GM12801 (cell line): ENCODE measurements around the gene STMN3.

ENCODE experiments used
- TF ChIP-seq, protein P1 (sequence below): IDR thresholded peaks from one replicate; pipeline ENCODE4 v1.5.1; 2011; ENCODE audit warnings: control low read depth; ENCODE audit not compliant: insufficient read length; ENCODE audit errors: extremely low read depth

The STMN3 gene

GRCh38 chr20:63643946-63644345 is 9.3 kb downstream of the STMN3 start:
- TF ChIP-seq, protein P1, sequence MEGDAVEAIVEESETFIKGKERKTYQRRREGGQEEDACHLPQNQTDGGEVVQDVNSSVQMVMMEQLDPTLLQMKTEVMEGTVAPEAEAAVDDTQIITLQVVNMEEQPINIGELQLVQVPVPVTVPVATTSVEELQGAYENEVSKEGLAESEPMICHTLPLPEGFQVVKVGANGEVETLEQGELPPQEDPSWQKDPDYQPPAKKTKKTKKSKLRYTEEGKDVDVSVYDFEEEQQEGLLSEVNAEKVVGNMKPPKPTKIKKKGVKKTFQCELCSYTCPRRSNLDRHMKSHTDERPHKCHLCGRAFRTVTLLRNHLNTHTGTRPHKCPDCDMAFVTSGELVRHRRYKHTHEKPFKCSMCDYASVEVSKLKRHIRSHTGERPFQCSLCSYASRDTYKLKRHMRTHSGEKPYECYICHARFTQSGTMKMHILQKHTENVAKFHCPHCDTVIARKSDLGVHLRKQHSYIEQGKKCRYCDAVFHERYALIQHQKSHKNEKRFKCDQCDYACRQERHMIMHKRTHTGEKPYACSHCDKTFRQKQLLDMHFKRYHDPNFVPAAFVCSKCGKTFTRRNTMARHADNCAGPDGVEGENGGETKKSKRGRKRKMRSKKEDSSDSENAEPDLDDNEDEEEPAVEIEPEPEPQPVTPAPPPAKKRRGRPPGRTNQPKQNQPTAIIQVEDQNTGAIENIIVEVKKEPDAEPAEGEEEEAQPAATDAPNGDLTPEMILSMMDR, result no peak

- TF ChIP-seq, protein P1, result no peak
These were observed 9.7 kb downstream of the STMN3 start for GRCh38 chr20:63643499-63643898.

DNA sequence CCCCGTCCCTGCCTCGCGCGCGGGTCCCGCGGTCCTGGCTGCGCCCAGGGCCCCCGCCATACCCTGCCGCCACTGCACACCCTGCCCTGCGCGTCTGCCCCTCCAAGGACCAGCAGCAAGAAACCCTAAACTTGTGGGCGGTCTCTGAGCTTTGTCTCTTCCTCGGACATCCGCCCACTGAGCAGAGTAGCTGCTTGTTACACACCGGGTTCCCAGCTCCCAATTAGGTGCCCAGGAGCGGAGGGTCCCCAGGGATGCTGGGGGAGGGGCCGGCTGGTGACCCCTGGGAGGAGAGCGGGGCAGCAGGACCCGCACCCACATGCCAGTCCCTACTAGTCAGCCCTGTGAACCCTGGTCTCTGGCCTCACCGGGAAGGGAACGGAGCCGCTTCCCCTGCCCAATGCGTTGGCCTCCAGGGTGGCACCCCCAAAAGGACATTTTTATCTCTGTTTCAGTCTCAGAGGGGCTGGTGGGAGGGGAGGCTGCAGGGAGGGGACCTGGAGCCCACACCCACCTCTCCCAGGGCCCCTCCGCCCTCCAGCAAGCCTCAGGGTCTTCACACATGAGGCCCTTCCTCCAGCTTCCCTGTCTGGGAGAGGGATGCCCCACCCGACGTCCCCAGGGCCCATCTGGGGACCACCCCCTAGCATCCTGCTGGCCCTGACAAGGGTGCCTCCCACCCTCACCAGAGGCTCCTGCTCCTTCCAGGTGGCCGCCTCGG is 10.5 kb downstream of the STMN3 start:
- TF ChIP-seq, protein P1, result no peak

DNA sequence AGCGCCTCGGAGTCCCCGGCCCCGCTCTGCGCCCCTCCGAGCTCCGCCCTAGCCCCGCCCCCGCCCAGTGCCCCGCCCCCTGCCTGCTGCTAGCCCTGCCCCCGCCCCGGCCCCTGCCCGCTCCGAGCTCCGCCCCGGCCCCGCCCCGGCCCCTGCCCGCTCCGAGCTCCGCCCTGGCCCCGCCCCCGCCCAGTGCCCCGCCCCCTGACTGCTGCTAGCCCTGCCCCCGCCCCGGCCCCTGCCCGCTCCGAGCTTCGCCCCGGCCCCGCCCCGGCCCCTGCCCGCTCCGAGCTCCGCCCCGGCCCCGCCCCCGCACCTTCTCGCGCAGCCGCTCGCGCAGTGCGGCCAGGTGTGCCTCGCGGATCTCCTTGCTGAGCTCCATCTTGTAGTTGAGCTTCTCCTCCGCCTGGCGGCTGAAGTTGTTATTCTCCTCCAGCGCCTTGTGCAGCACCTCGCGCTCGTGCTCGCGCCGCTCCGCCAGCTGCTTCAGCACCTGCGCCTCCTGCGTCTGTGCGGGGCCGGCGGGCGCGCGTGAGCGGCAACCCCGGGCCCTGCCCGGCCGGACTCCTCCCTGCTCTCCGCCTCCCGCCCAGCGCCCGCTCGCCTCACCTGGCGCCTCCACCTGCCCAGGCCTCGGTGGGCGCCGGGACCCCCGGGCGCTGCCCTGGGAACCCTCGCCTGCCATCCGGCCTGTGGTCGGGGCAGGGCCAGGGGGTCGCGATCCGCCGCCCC is 11.3 kb downstream of the STMN3 start:
- TF ChIP-seq, protein P1, result no peak

DNA sequence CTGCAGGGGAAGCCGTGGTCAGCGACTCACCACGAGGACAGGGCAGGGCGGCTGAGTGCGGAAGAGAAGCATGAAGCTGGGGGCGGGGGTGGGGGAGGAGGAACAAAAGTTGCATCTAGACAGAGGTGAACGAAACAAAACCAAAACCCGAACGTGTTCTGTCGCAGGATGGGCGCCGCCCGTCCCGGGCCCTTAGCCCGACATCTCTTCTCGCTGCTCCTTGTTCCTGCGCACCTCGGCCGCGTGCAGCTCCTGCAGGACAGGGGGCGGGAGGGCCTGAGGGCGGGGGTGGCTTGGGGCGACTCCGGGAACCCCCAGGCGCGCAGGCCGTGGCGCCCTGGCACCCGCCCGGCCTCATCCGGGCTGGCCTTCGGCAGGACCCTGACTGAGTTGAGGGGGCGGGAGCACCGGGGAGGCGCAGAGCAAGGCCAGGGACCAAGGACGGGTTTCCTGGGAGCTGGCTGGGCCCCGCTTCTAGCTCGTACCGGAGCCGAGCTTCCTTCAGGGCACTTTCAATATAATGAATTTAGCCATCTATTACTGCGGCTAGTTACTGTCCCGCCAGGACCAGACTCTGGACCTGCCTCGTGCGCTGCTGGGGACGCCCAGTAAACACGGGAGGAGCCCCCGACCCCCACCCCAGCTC is 12.0 kb downstream of the STMN3 start:
- TF ChIP-seq, protein P1, result no peak

DNA sequence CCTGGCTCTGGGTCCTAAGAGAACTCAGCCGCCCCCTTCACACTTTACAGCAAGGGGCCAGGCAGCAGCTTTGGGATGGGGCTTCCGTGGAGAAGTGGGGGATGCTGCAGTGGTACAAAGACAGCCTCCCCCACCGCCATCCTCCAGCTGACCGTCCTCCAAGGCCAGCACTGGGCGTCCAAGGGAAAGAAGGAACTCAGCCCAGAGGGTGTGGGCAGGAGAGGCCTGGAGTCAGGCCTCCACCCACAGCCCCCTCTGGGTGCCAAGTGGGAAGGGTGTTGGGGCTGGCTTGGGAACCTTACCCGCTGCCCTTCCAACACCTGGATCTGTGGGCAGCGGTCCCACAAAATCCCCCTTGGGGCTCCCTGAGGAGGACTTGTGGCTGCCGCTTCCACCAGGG is 13.1 kb downstream of the STMN3 start:
- TF ChIP-seq, protein P1, result no peak
